Measurements from ENCODE around the gene KCNH3. TPM values are rescaled to one million over a fixed set of nuclear protein-coding genes. Genes with fewer than 3 reads are reported as not detected.

Gene KCNH3
- total and polyA plus RNA-seq, 3 donors from 2014 or later, result 4.5 to 8.3 (median 4.5) TPM

DNA sequence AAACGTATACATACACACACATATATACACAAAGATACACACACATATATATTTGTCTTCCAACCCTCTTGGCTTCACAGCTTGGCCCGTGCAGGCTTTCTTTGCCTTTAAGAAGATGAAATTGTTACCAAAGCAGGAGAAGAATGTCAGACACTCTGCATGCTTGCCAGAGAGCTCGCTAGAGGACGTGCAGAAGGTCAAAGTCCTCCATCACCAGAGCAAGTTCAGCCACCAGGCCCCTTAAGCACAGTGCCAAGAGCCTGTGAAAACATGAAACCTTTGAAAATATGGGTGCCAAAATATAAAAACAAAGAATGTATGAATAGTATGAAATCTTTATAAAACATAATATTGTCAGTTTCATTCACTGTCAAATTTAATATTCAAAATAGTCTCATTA, 44.0 kb downstream of the KCNH3 start:
- intact Hi-C loops (cut with DNase I; ENCODE audit: low total_unique reads), result no loop called here
- peak; percentile 45 for DNase-seq
- WGBS, 2 donors, result 34 to 49% methylated on average over 4 of the region's 4 CpGs
- no peak for TF ChIP-seq POLR2A (IDR thresholded peaks at IDR 0.05)
- TF ChIP-seq, protein P1, sequence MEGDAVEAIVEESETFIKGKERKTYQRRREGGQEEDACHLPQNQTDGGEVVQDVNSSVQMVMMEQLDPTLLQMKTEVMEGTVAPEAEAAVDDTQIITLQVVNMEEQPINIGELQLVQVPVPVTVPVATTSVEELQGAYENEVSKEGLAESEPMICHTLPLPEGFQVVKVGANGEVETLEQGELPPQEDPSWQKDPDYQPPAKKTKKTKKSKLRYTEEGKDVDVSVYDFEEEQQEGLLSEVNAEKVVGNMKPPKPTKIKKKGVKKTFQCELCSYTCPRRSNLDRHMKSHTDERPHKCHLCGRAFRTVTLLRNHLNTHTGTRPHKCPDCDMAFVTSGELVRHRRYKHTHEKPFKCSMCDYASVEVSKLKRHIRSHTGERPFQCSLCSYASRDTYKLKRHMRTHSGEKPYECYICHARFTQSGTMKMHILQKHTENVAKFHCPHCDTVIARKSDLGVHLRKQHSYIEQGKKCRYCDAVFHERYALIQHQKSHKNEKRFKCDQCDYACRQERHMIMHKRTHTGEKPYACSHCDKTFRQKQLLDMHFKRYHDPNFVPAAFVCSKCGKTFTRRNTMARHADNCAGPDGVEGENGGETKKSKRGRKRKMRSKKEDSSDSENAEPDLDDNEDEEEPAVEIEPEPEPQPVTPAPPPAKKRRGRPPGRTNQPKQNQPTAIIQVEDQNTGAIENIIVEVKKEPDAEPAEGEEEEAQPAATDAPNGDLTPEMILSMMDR (IDR thresholded peaks at IDR 0.05), result no peak
- Histone ChIP-seq H3K4me1 (peaks cover 27% of the 10 kb centered on the region), H3K27ac (no peak overlapping the region), H3K27me3 (no peaks in the 10 kb centered on the region), H3K36me3 (ENCODE audit: low read depth, missing control alignments) (no peaks in the 10 kb centered on the region), H3K9me3 (no peaks in the 10 kb centered on the region), H3K4me3 (no peak overlapping the region)

DNA sequence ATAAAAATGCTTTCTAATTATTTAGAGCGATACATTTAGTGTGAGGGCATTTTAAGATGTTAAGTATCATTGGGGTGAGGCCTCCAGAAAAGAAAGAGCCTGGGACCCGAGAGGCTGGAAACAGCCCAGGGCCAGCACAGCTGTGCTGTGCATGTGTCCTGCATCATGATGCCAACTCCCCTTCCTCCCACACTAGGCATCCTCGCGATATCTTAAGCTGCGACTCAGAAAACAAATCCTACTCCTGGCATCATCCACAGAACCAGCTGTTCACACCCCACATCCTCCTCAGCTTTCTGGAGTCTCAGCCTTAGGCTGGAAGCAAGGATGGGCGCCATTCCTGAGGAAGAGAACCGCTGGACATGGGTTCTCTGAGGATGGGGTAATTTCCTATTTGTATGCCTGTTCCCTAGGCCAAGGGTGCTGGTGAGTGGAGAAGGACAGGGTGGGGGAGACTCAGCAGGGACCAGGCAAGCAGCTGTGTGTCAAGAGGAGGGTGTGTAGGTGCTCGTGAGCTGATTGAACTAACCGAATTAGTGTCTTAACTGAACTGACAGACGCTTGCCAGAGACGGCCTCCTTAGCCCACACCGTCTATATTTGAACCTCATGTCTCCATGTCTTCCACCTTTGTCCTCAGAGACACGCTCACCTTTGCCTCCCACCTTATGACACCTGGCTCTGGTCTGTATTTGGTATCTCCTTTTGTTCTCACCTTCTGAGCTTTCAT, 44.7 kb downstream of the KCNH3 start:
- Histone ChIP-seq H3K27me3 (no peaks in the 10 kb centered on the region), H3K4me3 (no peak overlapping the region), H3K36me3 (ENCODE audit: low read depth, missing control alignments) (no peaks in the 10 kb centered on the region), H3K4me1 (peaks cover 27% of the 10 kb centered on the region), H3K27ac (peak overlapping the region in 1 of 2 donors; percentile 37), H3K9me3 (no peaks in the 10 kb centered on the region)
- peak; percentile 14 for DNase-seq
- 67 to 70% methylated on average over 13 of the region's 13 CpGs for WGBS, 2 donors
- intact Hi-C loops (cut with DNase I; ENCODE audit: low total_unique reads), result no loop called here
- TF ChIP-seq POLR2A (IDR thresholded peaks at IDR 0.05), result no peak
- TF ChIP-seq, protein P1 (IDR thresholded peaks at IDR 0.05), result no peak

DNA sequence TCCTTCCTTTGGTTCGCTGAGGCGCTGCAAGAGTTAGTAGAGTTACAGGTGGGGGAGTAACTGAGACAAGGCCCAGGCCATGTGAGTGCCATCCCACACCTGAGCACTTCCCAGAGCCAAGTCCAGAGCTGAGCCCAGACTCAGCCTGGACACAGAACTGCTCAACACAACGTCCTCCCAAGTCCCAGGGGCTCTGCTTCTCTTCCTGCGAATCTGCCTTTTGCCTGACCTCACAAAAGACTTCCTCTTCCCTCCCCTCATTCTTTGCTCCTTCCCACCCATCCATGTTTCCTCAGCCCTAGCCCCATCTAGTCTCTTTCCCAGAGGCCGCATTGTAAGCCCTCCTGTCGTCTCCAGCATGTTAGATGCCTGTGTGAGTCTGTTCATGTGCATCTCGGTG, 45.8 kb downstream of the KCNH3 start:
- DNase-seq, result no peak
- Histone ChIP-seq H3K27me3 (no peaks in the 10 kb centered on the region), H3K27ac (no peak overlapping the region), H3K36me3 (ENCODE audit: low read depth, missing control alignments) (no peaks in the 10 kb centered on the region), H3K4me1 (peaks cover 27% of the 10 kb centered on the region), H3K9me3 (no peaks in the 10 kb centered on the region), H3K4me3 (no peak overlapping the region)
- TF ChIP-seq, protein P1 (IDR thresholded peaks at IDR 0.05), result no peak
- TF ChIP-seq POLR2A (IDR thresholded peaks at IDR 0.05), result no peak
- intact Hi-C loops (cut with DNase I; ENCODE audit: low total_unique reads), result no loop called here
- 65 to 77% methylated on average over 7 of the region's 7 CpGs for WGBS, 2 donors

DNA sequence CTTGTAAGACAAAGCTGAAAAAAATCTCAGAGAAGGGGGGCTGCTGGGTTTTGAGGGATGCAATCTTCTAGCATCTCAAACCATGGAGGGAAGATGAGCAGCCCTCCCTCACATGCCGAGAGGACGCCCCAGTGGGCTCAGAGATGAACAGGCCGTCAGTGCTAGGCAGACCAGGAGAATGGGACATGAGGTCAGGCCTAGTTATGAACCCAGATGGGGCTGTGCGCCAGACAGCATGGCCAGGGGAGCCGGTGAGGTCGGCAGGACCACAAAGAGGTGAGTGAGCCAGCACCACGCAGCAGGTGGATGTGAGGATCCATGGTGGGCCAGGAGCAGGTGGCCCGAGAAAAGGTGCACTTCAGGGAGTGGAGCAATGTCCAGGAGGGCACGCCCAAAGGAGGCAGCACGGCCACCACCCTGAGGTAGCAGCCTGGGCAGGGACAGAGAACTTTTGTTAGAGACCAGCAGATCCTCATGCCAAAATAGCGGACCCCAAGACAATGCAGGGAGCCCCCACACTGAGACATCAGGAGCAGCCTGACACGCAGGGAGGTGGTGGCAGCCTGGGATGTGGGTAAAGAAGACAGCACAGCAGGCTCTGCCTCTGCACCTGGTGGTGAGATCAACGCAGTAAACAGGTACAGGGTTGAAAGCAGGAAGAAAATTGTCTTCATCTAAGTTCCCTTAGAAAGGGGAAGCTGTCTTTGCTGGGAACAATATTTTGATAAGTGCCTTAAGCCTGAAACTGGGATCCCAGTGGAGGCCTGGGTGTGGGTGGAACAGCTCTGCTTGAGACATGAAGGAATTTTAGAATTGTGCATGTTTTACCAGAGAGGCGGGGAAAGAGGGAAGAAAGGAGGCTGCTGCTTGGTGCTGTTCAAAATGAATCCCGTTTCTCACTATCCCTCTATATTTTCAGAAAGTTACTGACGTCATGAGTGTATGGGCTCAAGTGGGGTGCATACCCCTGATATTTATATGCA, 46.9 kb downstream of the KCNH3 start:
- no peaks in the 10 kb centered on the region for H3K36me3 ChIP-seq (ENCODE audit: low read depth, missing control alignments)
- 77 to 84% methylated on average over 11 to 16 of the region's 16 CpGs for WGBS, 2 donors
- no peak overlapping the region for H3K27ac ChIP-seq
- peaks cover 20% of the 10 kb centered on the region for H3K4me1 ChIP-seq
- TF ChIP-seq, protein P1 (IDR thresholded peaks at IDR 0.05), result no peak
- TF ChIP-seq POLR2A (IDR thresholded peaks at IDR 0.05), result no peak
- H3K4me3 ChIP-seq, result no peak overlapping the region
- H3K9me3 ChIP-seq, result no peaks in the 10 kb centered on the region
- intact Hi-C loops (cut with DNase I; ENCODE audit: low total_unique reads), result no loop called here
- DNase-seq, result peak; percentile 19
- H3K27me3 ChIP-seq, result no peaks in the 10 kb centered on the region

Data from testis (tissue), 3 donors.